ENCODE data around the gene CCDC15.

DNA sequence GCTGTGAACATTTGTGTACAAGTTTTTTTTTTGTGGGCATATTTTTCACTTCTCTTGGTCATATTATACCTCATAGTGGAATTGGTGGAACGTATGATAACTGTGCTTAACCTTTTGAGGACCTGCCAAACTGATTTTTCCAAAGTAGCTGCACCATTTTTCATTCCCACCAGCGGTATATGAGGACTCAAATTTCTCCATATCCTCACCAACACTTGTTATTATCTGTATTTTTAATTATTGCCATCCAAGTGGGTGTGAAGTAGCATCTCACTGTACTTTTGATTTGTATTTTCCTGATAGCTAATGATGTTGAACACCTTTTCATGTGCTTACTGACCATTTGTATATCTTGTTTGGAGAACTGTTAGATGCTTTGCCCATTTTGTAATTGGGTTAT, 47.8 kb downstream of the CCDC15 start:
- no peak for TF ChIP-seq POLR2A (IDR thresholded peaks at IDR 0.05; ENCODE audit: low read depth, low read length)
- TF ChIP-seq POLR2AphosphoS5 (IDR thresholded peaks at IDR 0.05; ENCODE audit: low read depth, low read length) = no peak
- TF ChIP-seq SPI1 (IDR thresholded peaks at IDR 0.05; ENCODE audit: low read depth, low read length) = no peak
- no peak for TF ChIP-seq TAF1 (IDR thresholded peaks at IDR 0.05; ENCODE audit: low read depth, low read length)

Measured in GM12891 (cell line).